Fibroblast of mammary gland (primary cell): Measurements from ENCODE around the gene CFAP43.

Experiments
- DNase-seq: peaks from one replicate; pipeline ENCODE4 v3.0.0-alpha.2; 2010; ENCODE audit warnings: low read depth
- H3K4me3 ChIP-seq: 2 replicates; pipeline ENCODE4 v1.5.1; 2011; ENCODE audit warnings: low read depth, mild to moderate bottlenecking, low read length, moderate library complexity; ENCODE audit not compliant: control insufficient read depth
- CTCF ChIP-seq: conservative IDR thresholded peaks from 2 replicates; pipeline ENCODE4 v1.5.1; 2011; ENCODE audit warnings: low read depth, low read length, inconsistent platforms; ENCODE audit not compliant: control insufficient read depth, insufficient read depth

Gene CFAP43

GRCh38 chr10:104089621-104090020, 142.5 kb downstream of the CFAP43 start:
- peak; percentile 8 for DNase-seq
- no peak overlapping the region for H3K4me3 ChIP-seq
- no peak for TF ChIP-seq CTCF

DNA sequence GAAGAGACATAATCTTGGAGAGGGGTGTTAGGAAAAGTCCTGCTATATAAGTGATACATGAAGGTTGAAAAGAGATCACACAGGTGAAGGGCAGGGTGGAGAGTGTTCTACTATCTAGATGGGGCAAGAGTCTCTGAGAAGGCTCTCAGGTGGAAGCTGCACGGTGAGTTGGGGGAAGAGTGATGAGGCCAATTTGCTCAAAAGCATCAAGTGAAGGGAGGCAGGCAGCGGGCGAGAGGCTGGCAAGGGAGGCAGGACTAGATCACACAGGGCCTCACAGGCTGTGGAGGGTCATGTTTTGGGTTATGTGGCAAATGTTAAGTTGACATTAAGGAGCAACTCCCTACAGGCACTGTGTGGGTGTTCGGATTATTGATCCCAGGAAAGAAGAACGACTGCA, 143.9 kb downstream of the CFAP43 start:
- TF ChIP-seq CTCF: no peak
- no peak overlapping the region for H3K4me3 ChIP-seq
- no peak for DNase-seq

GRCh38 chr10:104085801-104086400, 146.3 kb downstream of the CFAP43 start, which contains the start of gene COL17A1:
Gene COL17A1, minus strand, starts transcription at chr10:104085880. Its CDS starts 5,207 bp downstream, at chr10:104080673.
- TF ChIP-seq CTCF: no peak
- no peak for DNase-seq
- no peak within 1 kb of the TSS for H3K4me3 ChIP-seq

- DNase-seq: no peak
- no peak overlapping the region for H3K4me3 ChIP-seq
- TF ChIP-seq CTCF: no peak
Observed at GRCh38 chr10:104084482-104085142, 147.6 kb downstream of the CFAP43 start.

DNA sequence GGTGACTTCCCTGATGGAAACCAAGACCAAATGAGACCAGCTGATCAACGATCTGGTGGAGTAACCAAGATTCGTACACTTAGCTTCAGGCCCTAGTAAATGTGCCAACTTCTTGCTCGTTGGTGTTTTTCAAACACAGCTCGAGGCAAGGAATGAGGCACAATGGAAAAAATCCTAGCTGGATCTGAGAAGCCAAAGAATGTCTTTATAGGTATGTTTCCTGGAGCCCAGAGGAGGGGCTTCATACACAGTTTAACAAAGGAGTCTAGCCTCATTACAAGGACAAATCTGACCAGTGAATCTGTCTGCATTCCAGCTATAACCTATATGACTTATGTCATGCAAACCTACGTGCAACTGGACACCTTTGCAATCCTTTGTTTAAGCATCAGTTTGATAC, 150.2 kb downstream of the CFAP43 start:
- no peak overlapping the region for H3K4me3 ChIP-seq
- TF ChIP-seq CTCF: no peak
- DNase-seq: no peak

GRCh38 chr10:104080762-104081161, 151.4 kb downstream of the CFAP43 start:
- H3K4me3 ChIP-seq: no peak overlapping the region
- TF ChIP-seq CTCF: peak; percentile 50
- peak; percentile 47 for DNase-seq
